HG03457 (cell line): Measurements from ENCODE around the gene HECTD2.
"Not testable (repeated sequence)": the region's sequence is repeated elsewhere in the genome, so short reads cannot be mapped to it uniquely, and the experiment has no call there.

Experiments used
- ATAC-seq: cut with Tn5 transposase; IDR thresholded peaks from one replicate; pipeline ENCODE4 v1.9.1; 2021; ENCODE audit warnings: moderate number of reproducible peaks; ENCODE audit not compliant: unreplicated experiment

HECTD2 gene

DNA sequence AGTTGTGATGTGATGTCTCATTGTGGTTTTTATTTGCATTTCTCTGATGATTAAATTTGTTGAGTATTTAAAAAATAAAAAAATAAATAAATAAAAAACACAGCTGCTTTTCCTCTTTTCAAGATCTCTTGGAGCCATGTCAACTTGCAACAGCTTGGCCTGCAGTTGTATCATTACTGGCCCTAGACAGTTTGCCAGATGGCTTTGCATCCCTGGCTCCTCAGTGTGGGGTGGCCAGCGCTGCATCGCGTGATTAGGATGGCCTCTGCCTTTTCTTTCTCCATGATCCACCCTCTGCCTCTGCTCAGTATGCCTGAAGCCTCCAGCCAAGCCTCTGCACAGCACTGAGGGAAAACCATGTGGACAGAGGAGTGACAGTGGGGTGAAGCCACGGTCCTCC is 126.0 kb downstream of the HECTD2 start:
- ATAC-seq: no peak

DNA sequence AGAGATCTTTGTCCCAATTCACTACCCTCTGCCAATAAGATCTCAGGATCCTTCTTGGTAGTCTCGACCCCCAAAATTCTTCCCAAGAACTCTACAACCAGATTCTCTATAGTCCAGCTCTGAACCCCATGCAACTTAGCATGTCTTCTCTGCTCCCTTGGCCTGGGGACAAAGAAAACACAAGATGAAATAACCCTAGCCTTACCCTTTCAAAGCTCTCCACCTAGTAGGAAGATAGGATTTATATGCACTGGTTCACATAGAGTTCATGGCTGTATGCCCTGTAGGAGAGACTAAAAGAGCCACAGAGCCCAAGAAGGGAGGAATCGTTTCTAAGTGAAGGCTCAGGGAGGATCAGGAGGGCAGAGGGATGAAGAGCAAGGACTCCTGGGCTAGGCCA is 126.6 kb downstream of the HECTD2 start:
- ATAC-seq: no peak

DNA sequence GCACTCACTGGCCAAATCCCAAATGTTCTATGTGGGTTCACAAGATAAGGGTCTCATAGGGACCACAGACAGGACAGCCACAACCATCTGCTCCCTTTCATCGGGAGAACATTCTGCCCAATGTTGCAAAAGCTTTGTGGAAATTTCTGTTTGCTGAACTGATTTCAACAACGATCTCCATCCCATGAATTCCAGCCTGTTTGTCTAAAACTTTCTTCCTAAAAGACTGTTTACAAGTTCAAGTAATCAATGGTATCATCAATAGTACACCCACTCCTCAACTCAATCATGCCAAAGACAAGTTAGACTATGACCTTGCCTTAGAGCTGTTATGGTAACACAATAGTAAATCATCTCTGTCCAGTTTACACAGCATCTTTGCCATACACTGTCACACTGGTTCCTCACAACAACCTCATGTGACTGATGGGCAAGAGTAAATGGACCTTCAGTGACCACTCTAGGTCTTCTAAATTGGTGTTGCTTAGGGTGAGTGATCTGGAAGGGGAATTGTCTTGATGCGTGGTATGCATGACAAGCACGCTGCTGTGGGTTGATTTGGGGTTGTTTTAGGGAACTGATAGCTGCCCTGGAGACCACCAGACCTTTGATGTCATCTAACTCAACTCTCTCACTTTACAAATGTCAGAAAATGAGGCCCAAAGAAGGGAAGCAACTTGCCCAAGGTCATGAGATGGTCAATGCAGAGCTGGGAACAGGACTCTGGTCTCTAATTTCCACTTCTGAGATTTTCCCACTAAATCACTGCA is 127.7 kb downstream of the HECTD2 start:
- ATAC-seq: no peak

GRCh38 chr10:91539930-91540329 is 129.8 kb downstream of the HECTD2 start:
- no peak for ATAC-seq

- no peak for ATAC-seq
Observed at GRCh38 chr10:91540733-91541132, 130.6 kb downstream of the HECTD2 start.

DNA sequence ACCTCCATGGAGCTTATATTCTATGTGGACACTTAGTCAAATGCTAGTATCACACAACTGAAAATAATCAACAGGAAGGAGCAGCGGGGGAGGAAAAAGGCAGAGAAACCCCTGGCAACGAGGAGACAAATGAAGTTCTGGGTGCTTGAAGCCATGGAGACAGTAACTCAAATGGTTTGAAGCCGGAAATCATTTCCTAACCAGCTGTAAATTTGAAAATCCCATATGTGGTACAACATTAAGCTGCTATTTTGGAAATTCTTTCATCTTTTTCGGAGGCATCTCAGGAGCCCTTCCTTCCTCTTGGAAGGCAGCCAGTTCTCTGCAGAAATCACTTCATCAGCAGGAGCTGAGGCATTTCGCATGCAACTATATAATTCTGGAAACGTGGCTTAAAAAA is 131.3 kb downstream of the HECTD2 start:
- no peak for ATAC-seq

DNA sequence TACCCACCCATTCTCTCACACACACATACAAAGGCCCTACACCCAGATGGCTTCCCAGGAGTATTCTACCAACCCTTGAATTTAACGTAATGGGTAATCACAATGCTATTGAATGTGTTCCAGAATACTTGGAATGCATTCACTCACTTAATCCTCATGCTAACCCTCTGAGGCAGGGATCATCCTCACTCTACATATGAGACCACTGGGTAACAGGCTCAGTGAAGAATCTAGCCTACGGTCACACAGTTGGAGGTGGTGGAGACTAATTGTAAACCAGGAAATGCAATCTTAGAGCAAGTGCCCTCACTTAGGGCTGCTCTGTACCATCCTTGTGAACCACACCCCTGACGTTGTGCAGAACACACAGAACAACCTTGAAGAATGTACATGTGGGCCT is 135.2 kb downstream of the HECTD2 start:
- no peak for ATAC-seq

DNA sequence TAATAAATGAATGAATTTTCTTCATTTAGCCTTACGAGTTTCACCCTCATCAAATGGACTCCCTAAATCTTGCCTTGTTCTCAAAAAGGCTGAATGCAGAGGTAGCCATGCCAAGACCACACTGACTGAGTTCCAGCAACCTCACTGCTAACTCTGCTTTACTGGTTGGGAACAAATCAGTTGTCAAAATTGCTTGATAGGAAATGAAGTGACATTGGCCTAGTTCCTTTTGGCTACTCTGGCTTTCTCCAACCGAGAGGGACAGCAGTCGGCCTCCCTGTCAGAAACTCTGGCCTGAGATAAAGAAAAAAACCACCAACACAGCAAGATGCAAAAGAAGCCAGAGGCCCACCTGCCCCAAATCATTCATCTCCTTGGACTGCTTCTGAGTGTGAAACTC is 135.7 kb downstream of the HECTD2 start:
- no peak for ATAC-seq

- ATAC-seq: no peak
Observed at GRCh38 chr10:91549262-91549661, 139.1 kb downstream of the HECTD2 start.

GRCh38 chr10:91550021-91550420 is 139.9 kb downstream of the HECTD2 start:
- ATAC-seq: no peak

GRCh38 chr10:91551856-91552255 is 141.7 kb downstream of the HECTD2 start:
- ATAC-seq: no peak

DNA sequence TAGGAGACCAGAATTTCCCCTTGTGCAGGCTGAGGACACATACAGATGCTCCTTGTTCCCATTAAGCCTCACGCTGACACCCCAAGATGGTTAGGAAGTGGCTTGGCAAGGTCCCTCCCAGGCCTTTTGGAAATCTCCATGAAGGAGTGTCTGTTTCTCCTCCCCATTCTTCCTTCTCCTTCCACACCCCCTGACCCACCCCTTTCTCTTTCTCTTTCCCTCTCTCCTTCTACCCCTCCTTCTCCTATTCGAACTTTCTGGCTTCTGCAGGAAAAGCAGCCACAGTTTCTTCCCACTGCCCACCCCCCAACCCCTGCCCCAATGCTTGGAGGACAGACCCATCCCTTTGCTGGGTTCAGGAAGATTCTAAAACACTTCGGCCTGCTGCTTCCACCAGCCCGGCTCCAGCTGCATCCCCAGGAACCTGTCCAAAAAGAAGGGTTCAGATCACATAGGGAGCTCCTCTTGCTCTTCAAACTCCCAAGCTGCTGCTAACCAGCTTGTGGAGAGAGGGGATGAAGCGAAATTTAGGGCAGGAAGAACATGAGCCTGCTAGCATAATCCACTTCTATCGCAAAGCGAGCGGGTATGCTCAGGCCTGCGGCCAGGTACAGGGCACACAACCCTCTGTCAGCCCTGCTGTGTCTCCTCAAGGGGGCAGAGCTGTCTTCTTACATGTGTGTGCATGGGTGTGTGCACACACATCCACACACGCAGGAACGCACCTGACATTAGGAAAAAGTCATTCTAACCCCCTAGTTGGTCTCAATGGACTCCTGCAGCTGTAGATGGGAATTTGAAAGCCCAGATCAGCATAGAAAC is 142.3 kb downstream of the HECTD2 start:
- no peak for ATAC-seq

DNA sequence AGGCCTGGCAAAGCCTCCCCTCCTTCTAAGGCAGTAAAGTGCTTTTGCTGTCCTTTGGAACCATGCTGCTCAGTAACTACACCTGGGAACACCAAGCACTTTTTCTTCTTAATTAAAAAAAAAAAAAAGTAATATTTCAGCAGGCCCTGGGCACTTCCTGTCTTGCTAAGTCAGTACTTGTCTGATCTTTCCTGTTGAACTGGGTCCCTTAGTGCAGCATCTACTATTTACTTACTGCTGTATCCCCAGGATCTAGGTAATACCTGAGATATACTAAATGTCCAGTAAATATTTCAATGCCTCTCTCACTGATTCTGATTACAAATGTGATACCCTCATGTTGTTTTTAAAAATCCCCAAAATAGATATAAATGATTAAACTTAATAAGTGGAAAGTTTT is 145.3 kb downstream of the HECTD2 start:
- ATAC-seq: no peak

DNA sequence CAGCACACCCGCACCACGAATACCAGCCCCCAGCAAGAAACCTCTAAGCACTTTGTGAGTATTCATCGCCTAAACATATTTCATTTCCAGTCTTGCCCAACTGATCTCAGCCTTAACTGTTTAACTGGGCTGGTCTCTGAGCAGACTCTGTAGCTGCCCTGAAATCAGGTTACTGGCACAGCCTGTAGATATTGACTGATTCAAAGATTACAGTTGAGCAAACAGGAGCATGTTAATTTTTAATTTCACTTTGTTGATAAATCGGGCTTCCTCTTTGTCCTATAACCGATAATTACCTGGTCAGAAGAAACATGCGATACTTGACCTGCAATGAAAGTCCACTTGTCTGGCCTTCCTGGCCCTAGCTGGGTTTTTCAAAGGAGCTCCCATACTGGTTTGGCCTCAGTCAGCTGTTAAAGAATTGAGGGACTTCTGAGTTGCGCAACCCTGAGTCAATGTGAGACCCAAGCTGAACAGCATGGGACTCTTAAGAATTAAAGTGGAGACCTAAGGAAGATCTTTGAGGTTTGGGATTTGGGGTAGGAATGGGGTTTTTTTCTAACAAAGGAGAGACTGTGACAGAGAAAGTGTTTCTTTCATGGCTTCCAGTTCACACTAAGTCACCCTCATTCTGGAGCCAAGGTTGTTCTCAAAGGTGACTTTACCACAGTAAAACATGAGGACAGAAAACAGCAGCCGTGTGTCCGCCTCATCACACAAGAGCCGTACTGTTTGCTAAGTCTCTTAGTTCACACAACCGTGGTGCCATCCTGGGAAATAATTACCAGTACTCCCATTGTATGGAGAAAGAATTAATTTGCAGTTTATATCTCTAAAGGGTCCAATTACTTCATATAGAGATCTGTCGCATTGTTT is 146.8 kb downstream of the HECTD2 start:
- ATAC-seq: no peak

DNA sequence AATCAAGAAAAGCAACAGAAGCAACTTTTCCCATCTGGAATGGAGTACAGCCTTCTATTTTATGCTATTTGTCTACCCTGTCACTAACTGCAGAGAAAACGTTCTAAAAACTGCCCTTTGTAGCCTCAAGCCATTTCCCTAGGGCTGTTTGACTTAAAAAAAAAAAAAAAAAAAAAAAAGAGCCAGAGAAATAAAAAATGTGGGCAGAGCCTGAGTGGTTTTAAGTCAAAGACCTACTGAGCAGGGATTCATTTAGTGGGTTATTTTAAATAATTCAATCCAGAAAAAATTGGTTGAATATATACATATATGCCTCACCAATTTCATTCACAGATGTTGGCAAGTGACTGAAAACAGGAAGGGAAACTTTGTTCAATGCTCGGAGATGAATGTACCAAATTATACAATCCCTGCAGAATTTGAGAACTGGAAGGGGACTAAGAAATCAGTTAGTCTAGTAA is 147.5 kb downstream of the HECTD2 start:
- no peak for ATAC-seq

- ATAC-seq: no peak
Observed at GRCh38 chr10:91558473-91558872, 148.3 kb downstream of the HECTD2 start.

DNA sequence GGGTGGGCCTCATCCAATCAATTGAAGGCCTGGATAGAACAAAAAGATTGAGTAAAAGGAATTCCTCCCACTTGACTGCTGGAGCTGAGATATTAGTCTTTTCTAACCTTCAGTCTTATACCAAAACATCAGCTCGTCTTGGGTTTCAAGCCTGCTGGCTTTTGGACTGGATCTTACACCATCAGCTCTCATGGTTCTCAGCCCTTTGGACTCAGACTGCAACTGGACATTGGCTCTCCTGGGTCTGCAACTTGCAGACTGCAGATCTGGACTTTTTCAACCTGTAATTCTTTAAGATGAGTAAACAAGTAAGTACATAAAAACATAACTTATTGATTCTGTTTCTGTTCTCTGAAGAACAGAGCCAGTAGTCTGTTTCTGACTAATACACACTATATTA is 149.0 kb downstream of the HECTD2 start:
- ATAC-seq: no peak

- no peak for ATAC-seq
Observed at GRCh38 chr10:91559750-91560149, 149.6 kb downstream of the HECTD2 start.

DNA sequence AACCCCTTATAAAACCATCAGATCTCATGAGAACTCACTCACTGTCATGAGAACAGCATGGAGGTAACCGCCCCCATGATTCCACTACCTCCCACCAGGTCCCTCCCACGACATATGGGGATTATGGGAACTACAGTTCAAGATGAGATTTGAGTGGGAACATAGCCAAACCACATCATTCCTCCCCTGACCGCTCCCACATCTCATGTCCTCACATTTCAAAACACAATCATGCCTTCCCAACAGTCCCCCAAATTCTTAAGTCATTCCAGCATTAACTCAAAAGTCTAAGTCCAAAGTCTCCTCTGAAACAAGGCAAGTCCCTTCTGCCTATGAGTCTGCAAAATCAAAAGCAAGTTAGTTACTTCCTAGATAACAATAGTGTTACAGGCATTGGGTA is 150.7 kb downstream of the HECTD2 start:
- ATAC-seq: not testable (repeated sequence)

GRCh38 chr10:91562839-91563581 is 152.9 kb downstream of the HECTD2 start:
- no peak for ATAC-seq

DNA sequence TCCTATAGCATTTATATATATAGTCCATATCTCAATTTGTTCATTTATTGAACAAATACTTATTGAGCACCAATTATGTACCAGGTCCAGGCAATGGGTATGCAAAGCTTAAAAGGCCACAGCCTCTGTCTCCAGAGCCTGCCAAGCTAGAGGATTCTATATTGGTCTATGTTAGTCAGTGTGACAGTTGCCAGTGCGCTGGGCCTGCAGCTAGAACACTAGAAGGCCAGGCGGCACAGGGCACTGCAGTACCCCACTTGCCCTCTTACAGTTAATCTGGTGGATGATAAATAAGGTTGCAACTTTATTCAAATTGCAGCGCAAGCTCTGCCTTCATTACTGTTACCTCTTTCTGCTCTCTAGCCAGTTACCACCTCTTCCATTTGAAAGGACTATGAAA is 153.9 kb downstream of the HECTD2 start:
- ATAC-seq: no peak
